NCI-H510A treated with DMSO at 0.1 percent for 48 hours (cell line): Measurements from ENCODE around the gene MIPOL1.
"Not testable (repeated sequence)": the region's sequence is repeated elsewhere in the genome, so short reads cannot be mapped to it uniquely, and the experiment has no call there.

Source experiments
- DNase-seq: peaks from one replicate; lab custom pipeline; 2025; lab: John Stamatoyannopoulos, UW

Gene MIPOL1

GRCh38 chr14:37546621-37547447 is 349.1 kb downstream of the MIPOL1 start:
- DNase-seq = peak; percentile 61

DNA sequence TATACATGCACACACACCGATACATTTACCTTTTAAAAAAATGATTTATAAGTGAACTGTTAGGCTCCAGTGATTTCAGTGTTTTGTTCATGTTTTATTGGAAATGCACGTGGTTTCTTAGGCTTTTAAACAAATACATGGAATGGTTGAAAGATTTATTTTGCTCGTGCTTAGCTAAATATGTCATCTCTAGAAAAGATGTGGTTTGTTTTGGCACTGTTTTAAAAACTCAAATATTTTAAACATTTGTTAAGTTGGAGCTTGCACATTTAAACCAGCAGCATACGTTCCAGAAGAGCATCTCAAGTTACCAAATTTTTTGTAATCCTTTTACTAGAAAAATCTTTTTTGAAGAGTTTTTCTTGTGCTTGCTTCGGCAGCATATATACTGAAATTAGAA is 352.8 kb downstream of the MIPOL1 start:
- no peak for DNase-seq

GRCh38 chr14:37551119-37551518 is 353.4 kb downstream of the MIPOL1 start:
- DNase-seq = no peak

DNA sequence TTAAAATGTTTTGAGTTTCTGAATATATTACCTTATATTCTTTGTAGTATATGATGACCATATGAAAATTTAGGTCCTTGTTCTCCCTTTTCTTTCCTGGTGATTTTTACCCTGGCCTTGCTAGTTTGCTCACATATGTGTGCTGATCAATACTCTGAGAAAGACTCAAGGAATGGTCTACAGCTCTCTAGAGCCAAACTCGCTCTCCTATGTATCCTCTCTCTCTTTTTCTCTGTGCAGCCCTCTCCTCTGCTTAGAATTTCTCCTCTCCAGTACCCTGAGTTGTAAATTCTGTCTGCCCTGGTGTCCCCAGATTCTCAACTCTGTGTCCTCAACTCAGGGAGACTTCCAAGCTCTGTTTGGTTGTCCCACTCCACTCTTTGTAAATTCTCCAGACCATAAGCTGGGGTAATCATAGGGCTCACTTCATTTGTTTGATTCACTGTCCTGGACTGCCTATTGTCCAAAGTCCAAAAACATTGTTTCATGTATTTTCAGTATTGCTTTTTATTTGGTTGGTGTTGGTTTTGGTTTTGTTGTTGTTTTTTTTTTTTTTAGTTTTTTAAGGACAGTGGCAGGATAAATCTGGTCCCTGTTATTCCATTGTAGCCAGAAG is 356.3 kb downstream of the MIPOL1 start:
- DNase-seq = no peak

GRCh38 chr14:37555596-37555995 is 357.9 kb downstream of the MIPOL1 start:
- DNase-seq = not testable (repeated sequence)

DNA sequence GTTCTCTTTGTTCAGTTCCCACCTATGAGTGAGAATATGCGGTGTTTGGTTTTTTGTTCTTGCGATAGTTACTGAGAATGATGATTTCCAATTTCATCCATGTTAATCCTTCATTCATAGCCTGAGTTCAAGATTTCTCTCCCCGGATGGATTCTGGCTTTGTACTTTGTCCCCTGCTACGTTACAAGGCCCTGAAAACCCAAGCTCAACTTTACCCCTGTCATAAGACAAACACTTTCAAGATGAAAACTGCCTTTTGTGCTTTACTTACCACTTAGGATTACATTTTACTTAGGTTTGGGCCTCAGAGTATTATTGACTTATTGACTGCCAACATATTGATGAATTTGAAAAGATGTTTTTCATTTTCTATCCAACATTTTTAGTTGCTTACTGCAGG is 361.0 kb downstream of the MIPOL1 start:
- DNase-seq = no peak

DNA sequence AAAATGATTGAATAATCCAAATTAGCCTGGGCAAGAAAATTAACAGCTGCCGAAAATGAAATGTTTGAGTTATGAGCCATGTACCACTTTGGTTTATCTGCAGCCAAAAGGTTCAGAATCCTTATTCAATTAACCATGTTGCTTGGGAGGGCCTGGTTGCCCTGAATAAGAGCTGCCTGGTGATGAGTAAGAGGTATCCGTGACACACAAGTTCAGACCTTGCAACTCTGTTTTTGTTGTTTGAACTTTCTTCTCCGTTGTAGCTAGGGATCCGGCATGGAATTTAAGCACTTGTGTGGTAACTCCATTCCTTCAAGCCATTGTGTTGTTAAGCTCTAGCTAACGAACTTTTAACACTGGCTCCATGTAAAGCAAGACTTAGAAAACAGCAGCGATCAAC is 361.6 kb downstream of the MIPOL1 start:
- DNase-seq = no peak

DNA sequence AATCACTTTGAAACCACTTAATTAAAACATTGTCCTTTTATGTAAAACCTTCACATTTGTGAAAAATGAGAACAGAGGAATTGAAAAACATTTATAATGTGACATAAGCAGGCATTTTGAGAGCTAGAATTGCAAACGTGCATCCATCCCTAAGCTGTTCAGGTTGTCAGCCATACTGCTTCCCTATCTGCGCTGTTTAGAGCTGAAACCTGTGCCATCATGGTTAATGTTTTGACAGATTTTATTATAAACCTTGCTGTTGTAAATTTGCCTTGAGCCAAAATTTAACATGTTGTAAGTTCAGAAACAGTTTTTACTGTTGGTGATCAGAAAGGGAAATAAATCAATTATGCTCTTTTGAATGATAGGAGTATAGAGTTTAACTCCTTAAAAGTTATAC is 365.5 kb downstream of the MIPOL1 start:
- DNase-seq = no peak

DNA sequence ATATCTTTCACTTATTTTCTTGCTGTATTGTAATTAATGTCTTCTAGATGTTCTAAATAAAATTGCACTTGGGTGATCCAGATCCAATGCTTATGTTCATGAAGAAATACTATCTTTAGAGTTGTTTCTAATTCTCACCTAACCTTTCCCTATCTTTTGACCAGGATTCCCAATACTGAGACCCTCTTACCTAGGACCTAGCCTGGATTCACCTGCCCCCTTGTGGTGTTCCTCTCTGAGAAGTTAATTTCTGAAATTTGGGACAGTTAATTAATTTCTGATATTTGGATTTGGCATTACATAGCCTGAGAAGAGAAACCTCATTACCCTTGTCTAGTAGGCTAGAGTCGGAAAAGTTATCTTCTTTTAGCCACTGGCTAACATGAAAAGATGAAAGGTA is 367.8 kb downstream of the MIPOL1 start:
- DNase-seq = no peak

DNA sequence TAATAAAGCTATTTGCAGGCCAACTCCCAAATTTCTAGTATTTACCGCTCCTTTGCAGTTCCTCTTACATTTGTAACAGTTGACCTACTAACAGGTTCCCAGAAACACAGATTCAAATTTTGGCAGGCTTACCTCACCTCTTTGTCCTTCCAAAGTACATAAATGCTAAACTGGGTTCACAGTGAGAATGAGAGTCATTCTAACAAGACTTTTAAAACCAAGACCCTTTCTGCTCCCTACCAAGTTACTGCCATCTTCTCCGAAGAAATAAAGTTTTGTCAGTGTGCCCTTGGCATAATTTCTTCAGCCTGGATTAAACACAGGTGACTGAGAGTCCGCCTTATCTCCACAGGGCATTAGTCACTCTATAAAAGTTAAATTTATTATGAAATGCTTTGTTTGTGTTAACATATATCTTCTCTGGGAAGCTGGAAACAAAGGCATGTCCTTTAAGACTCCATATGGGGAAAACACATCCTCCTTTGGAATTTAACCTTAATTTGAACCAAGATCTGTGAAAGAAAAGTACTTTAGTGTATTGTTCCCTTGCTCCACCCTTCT is 369.2 kb downstream of the MIPOL1 start:
- DNase-seq = no peak

GRCh38 chr14:37569729-37570128 is 372.0 kb downstream of the MIPOL1 start:
- no peak for DNase-seq

DNA sequence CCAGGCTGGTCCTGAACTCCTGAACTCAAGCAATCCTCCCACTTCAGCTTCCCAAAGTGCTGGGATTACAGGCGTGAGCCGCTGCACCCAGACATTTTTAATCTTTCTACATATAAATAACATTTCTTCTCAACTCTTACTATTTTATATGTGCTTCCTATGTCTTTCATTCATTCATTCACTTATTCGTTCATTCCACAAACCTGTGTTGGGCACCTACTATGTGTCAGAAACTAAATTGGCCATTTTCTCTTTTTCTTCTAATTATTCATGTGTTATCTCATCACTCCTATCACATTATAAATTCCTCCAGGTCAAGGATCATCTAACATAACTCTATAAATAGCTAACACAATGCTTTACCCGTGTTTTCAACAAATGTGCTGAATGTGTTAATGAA is 373.7 kb downstream of the MIPOL1 start:
- no peak for DNase-seq

DNA sequence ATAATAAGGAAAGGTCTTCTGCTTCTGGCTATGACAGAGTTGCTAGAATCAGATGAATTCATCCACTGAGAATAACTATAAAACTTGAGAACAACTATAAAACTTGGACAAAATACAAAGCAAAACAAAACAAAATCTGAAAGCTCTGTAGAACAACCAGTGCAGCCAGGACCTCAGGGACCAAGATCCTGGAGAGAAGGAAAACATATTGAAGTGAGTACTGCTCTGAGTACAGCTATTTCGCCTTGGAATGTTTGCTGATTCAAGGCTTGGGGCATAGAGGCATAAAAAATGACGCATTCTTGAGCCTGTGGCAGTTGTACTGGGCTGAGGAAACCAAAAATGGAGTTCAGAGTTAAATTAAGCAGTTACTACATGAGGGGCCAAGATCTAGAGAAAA is 375.6 kb downstream of the MIPOL1 start:
- no peak for DNase-seq

DNA sequence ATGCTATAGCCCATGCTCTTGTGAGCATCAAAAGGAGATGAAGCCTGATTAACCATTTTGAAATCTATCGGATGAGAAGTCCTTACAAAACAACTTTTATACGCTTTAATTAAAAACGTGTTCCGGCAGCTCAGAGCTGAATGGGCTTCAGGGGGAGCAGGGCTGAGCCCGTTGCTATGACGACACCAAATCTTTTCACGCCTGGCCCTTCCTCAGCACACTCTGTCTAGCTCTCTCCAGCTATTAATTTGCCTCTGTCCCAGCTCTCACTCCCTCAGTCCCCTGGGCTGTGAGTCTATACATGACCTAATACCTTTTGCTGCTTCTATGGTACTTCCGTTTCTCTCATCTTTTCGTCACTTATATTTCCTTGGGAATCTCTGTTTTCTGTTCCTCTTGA is 381.5 kb downstream of the MIPOL1 start:
- no peak for DNase-seq

- no peak for DNase-seq
Measured at GRCh38 chr14:37580146-37580545, 382.4 kb downstream of the MIPOL1 start.

DNA sequence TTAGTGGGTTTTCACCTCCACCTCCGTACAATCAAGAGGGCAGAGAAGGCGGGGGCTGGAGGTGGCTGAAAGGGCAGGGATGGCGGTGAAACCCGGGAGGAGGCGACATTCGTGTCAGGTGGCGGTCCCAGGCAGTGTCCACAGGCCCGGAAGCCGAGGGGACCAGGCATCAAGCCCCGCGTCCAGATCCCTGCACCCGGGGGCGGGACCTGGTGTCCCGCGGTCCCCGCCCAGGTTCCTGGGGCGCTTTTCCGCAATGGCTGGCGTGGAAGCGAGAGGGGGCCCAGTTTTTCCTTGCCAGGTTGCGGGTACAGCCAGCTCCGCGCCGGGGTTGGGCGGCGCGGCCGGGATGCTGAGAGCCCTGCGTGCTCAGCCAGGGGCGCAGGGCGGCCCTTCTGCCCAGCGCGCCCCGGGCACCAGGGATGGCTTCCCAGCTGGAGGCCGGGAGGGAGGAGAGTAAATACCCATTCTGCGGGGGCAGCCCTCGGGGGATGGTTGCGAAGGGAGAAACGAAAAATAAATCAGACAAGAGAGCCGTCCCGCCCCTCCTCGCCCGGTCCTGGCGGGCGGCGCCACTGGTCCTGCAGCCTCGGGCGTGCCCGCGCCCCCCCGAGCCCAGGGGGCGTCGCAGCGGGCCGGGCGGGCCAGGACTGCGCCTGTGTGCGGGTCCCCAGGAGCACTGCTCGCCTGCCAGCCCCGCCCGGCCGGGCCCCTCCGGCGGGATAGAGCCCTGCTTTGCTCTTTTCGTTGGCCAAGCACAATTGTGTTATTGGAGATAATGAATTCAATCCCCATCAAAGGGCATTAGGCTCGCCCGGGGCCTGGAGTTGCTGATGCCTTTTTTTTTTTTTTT is 385.8 kb downstream of the MIPOL1 start:
- peak; percentile 77 for DNase-seq

- DNase-seq = peak; percentile 37
Measured at GRCh38 chr14:37584211-37585100, 386.7 kb downstream of the MIPOL1 start.

- DNase-seq = peak; percentile 37
Measured at GRCh38 chr14:37585101-37585511, 387.4 kb downstream of the MIPOL1 start.

DNA sequence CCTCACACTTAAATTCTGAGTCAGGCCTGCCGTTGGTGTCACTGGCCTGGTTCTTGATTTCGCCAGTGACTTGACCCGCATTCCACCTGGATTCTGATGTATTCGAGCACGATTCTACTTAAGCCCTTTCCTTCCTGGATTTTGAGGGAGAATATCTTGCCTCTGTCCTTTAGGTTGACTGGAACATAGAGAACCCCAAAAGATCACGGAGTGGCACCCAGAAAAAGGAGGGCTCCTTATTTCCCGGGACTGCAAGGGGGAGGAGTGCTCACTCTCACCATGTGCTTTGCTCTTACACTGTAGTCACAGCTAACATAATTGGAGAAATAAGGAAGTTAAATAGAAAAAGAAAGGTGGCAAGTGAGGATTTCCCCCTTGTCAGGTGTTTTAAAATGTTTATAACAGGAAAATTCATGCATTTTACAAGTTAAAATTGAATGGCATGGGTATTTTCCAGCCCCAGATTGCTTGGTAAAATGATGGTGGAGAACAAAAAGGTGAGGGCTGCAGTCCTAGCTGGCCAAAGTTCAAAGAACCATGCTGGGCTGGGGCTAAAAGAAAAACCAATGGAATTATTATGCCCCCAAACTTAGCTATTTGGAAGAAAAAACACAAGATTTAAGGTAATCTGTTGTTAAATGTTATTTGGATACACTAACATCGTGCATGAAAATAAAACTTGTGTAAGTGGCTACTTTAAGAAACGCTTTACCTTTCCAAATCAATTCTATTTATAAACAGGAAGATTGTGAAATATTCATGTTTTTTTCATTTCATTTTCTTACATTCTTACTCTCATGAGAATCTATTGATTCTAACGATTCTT is 388.4 kb downstream of the MIPOL1 start:
- peak; percentile 48 for DNase-seq

- no peak for DNase-seq
Measured at GRCh38 chr14:37586797-37587130, 389.0 kb downstream of the MIPOL1 start.
